Panc1 (cell line): ENCODE measurements around the gene NEO1. TPM values are rescaled to one million over a fixed set of nuclear protein-coding genes. Genes with fewer than 3 reads are reported as not detected.
"Not testable (repeated sequence)": the region's sequence is repeated elsewhere in the genome, so short reads cannot be mapped to it uniquely, and the experiment has no call there.

Source experiments
- ATAC-seq: fragments of 200-7000 bp; cut with Tn5 transposase; 2 replicates; pipeline ENCODE4 v1.9.1; 2020; ENCODE audit warnings: mild to moderate bottlenecking, moderate library complexity
- BruUV-seq: library from RNA; stranded (reverse); fragments of 400-500 nt; replicated peaks from 2 replicates; lab custom pipeline; 2021; lab: Mats Ljungman, UMichigan
- CTCF ChIA-PET: fragments of 300-600 bp; sonication (Branson Sonifier 250); formaldehyde crosslinking; loops from one replicate; lab custom pipeline; 2022; ENCODE audit warnings: antibody characterized with exemption; lab: Charles Lee
- POLR2A ChIA-PET: fragments of 300-600 bp; sonication (Branson Sonifier 250); formaldehyde crosslinking; loops from one replicate; lab custom pipeline; 2022; ENCODE audit warnings: antibody characterized with exemption; lab: Charles Lee
- DNase-seq: peaks from one replicate; pipeline ENCODE4 v3.0.0-alpha.2; 2010; ENCODE audit warnings: low read depth, low spot score
- H3K27ac ChIP-seq: 2 replicates; pipeline ENCODE4 v1.5.1; 2011; ENCODE audit warnings: mild to moderate bottlenecking, low read length, inconsistent platforms
- H3K27me3 ChIP-seq: fragments of 200-500 bp; sonication (Bioruptor generic); 2 replicates; pipeline ENCODE4 v1.6.0; 2014; ENCODE audit warnings: low read length, inconsistent platforms; ENCODE audit not compliant: control insufficient read depth, insufficient read depth
- H3K36me3 ChIP-seq: fragments of 200-500 bp; sonication (Bioruptor generic); 2 replicates; pipeline ENCODE4 v1.5.1; 2014; ENCODE audit warnings: inconsistent platforms, mild to moderate bottlenecking, low read length, moderate library complexity; ENCODE audit not compliant: control insufficient read depth, insufficient read depth
- H3K4me1 ChIP-seq: 2 replicates; pipeline ENCODE4 v1.5.1; 2011; ENCODE audit warnings: inconsistent platforms, mild to moderate bottlenecking, low read length, moderate library complexity; ENCODE audit not compliant: control insufficient read depth, insufficient read depth
- H3K4me3 ChIP-seq, 2 experiments: 2 replicates each; pipeline ENCODE4 v1.5.1; 2011 to 2012; ENCODE audit warnings: low read depth in 2 of 2, low read length in 2 of 2, mild to moderate bottlenecking in 2 of 2, inconsistent platforms in 1 of 2, moderate library complexity in 1 of 2
- H3K9me3 ChIP-seq: fragments of 200-500 bp; sonication (Bioruptor generic); 2 replicates; pipeline ENCODE4 v1.5.1; 2014; ENCODE audit warnings: low read depth, mild to moderate bottlenecking, inconsistent platforms, low read length, moderate library complexity; ENCODE audit not compliant: control insufficient read depth, insufficient read depth
- POLR2AphosphoS5 ChIP-seq: IDR thresholded peaks from 2 replicates; pipeline ENCODE4 v1.6.1; 2012; ENCODE audit warnings: mild to moderate bottlenecking, low read depth, low read length, moderate library complexity
- SIN3A ChIP-seq: IDR thresholded peaks from 2 replicates; pipeline ENCODE4 v1.6.1; 2012; ENCODE audit warnings: low read depth, mild to moderate bottlenecking, low read length, moderate library complexity, borderline replicate concordance; ENCODE audit not compliant: insufficient read depth
- TCF7L2 ChIP-seq: IDR thresholded peaks from 2 replicates; pipeline ENCODE4 v1.6.1; 2011; ENCODE audit warnings: mild to moderate bottlenecking, low read depth, low read length, inconsistent platforms
- in situ Hi-C: cut with HindIII; loops from 2 replicates; pipeline ENCODE4 v1.10.0; 2016; ENCODE audit warnings: low sequenced_read_pairs, low pct_unique_long_range_greater_than_20kb
- intact Hi-C: fragments of 100-400 bp; cut with micrococcal nuclease; formaldehyde crosslinking; loops from one replicate; pipeline ENCODE4 v1.10.0; 2022; ENCODE audit not compliant: unreplicated experiment
- total RNA-seq: library from RNA; stranded (reverse); gene quantifications from one replicate; pipeline ENCODE4 v1.2.1, GENCODE V29; 2021; ENCODE audit not compliant: unreplicated experiment
- TF ChIP-seq, protein P1 (sequence below): fragments of 450-650 bp; IDR thresholded peaks from 2 replicates; pipeline ENCODE4 v1.5.1; 2017; ENCODE audit warnings: mild to moderate bottlenecking
- TF ChIP-seq, protein P2 (sequence below), 2 experiments: IDR thresholded peaks; 2 replicates each; pipeline ENCODE4 v1.6.1; 2011 to 2012; ENCODE audit warnings: low read depth in 2 of 2, control low read depth in 1 of 2, low read length in 1 of 2, mild to moderate bottlenecking in 1 of 2, moderate library complexity in 1 of 2; ENCODE audit not compliant: insufficient read depth in 1 of 2

The NEO1 gene
- total RNA-seq, 1 experiment from 2014 or later: 7.5 TPM

DNA sequence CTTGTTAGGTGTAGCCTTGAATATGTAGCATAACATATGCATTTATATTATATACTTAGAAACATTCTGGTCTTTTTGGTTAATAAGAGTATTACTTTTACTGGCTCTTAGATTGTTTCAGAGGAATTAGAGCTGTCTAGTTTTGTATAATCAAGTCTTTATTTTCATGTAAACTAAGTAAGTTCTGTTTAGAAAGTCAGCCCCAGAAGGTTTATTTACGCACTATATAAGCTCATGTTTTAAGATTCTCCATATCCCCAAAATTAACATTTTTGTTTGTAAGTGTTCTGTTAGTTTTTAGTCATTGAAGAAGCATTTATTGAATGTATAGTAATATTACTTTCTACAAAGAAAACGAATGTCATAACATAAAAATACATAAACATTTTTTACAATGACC is 158.4 kb downstream of the NEO1 start:
- H3K27me3 ChIP-seq: no peaks in the 10 kb centered on the region
- no peaks in the 10 kb centered on the region for H3K4me1 ChIP-seq
- TF ChIP-seq SIN3A (no peak), TCF7L2 (no peak), POLR2AphosphoS5 (no peak)
- TF ChIP-seq, protein P1, sequence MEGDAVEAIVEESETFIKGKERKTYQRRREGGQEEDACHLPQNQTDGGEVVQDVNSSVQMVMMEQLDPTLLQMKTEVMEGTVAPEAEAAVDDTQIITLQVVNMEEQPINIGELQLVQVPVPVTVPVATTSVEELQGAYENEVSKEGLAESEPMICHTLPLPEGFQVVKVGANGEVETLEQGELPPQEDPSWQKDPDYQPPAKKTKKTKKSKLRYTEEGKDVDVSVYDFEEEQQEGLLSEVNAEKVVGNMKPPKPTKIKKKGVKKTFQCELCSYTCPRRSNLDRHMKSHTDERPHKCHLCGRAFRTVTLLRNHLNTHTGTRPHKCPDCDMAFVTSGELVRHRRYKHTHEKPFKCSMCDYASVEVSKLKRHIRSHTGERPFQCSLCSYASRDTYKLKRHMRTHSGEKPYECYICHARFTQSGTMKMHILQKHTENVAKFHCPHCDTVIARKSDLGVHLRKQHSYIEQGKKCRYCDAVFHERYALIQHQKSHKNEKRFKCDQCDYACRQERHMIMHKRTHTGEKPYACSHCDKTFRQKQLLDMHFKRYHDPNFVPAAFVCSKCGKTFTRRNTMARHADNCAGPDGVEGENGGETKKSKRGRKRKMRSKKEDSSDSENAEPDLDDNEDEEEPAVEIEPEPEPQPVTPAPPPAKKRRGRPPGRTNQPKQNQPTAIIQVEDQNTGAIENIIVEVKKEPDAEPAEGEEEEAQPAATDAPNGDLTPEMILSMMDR: no peak
- TF ChIP-seq, protein P2, sequence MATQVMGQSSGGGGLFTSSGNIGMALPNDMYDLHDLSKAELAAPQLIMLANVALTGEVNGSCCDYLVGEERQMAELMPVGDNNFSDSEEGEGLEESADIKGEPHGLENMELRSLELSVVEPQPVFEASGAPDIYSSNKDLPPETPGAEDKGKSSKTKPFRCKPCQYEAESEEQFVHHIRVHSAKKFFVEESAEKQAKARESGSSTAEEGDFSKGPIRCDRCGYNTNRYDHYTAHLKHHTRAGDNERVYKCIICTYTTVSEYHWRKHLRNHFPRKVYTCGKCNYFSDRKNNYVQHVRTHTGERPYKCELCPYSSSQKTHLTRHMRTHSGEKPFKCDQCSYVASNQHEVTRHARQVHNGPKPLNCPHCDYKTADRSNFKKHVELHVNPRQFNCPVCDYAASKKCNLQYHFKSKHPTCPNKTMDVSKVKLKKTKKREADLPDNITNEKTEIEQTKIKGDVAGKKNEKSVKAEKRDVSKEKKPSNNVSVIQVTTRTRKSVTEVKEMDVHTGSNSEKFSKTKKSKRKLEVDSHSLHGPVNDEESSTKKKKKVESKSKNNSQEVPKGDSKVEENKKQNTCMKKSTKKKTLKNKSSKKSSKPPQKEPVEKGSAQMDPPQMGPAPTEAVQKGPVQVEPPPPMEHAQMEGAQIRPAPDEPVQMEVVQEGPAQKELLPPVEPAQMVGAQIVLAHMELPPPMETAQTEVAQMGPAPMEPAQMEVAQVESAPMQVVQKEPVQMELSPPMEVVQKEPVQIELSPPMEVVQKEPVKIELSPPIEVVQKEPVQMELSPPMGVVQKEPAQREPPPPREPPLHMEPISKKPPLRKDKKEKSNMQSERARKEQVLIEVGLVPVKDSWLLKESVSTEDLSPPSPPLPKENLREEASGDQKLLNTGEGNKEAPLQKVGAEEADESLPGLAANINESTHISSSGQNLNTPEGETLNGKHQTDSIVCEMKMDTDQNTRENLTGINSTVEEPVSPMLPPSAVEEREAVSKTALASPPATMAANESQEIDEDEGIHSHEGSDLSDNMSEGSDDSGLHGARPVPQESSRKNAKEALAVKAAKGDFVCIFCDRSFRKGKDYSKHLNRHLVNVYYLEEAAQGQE (IDR thresholded peaks at IDR 0.05; ENCODE audit: insufficient read depth in 1 of 2, low read depth in 2 of 2, low read length in 1 of 2): no peak
- in situ Hi-C loops (no loop called here), intact Hi-C loops (no loop called here)
- BruUV-seq: no TSS peak
- ChIA-PET CTCF (no interaction called here), POLR2A (no interaction called here)
- no peak for ATAC-seq
- DNase-seq: no peak
- no peaks in the 10 kb centered on the region for H3K9me3 ChIP-seq
- no peak overlapping the region for H3K4me3 ChIP-seq
- no peak overlapping the region for H3K27ac ChIP-seq
- no peaks in the 10 kb centered on the region for H3K36me3 ChIP-seq

DNA sequence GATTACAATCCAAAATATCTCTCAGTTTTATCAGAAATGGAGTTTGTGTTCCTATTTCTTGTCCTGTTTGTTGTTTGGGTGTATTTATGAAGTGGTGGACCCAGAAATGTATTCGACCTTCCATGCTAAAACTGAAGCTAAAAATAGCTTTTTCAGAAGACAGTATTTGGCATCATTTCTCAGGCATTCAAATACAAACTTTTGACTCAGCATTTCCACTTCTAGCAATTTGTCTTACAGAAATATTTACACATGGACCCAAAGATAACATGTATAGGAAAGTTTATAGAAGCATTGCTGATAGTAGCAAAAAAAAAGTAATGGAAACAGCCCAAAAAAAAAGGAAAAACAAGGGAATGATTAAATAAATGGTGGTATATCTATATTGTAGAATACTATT is 160.2 kb downstream of the NEO1 start:
- intact Hi-C loops: no loop called here
- H3K27ac ChIP-seq: no peak overlapping the region
- DNase-seq (no peak), ATAC-seq (no peak)
- no TSS peak for BruUV-seq
- ChIA-PET POLR2A (no interaction called here), CTCF (interaction anchor here (0.6 kb wide), 1 partner anchor 78 kb away, joined by 5 read pairs; no protein-coding TSS in a partner anchor)
- in situ Hi-C loops: no loop called here
- H3K4me3 ChIP-seq: no peak overlapping the region
- H3K36me3 ChIP-seq: no peaks in the 10 kb centered on the region
- TF ChIP-seq, protein P1: no peak
- TF ChIP-seq TCF7L2: no peak
- no peaks in the 10 kb centered on the region for H3K27me3 ChIP-seq
- no peaks in the 10 kb centered on the region for H3K9me3 ChIP-seq
- H3K4me1 ChIP-seq: no peaks in the 10 kb centered on the region

DNA sequence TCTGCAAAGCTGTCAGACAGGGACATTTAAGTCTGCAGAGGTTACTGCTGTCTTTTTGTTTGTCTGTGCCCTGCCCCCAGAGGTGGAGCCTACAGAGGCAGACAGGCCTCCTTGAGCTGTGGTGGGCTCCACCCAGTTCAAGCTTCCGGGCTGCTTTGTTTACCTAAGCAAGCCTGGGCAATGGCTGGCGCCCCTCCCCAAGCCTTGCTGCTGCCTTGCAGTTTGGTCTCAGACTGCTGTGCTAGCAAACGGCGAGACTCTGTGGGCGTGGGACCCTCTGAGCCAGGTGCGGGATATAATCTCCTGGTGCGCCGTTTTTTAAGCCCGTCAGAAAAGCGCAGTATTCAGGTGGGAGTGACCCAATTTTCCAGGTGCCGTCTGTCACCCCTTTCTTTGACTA is 169.2 kb downstream of the NEO1 start:
- H3K27ac ChIP-seq, ATAC-seq, BruUV-seq, H3K4me3 ChIP-seq, in situ Hi-C loops, CTCF ChIA-PET, POLR2A ChIA-PET, intact Hi-C loops, DNase-seq, H3K36me3 ChIP-seq, H3K4me1 ChIP-seq, H3K9me3 ChIP-seq, H3K27me3 ChIP-seq: not testable (repeated sequence)
